Esophagus muscularis mucosa (tissue), 4 donors: Measurements from ENCODE around the gene PAQR7. TPM values are rescaled to one million over a fixed set of nuclear protein-coding genes. Genes with fewer than 3 reads are reported as not detected.

Experiments
- DNase-seq: peaks from one replicate; pipeline ENCODE4 v3.0.0-alpha.2; 2017; ENCODE audit errors: extremely low spot score
- H3K27ac ChIP-seq, 4 donors: fragments of 200-600 bp; sonication (generic); replicated peaks in 1 of 4; 1 replicate in 3 of 4; 2 replicates in 1 of 4; pipeline ENCODE4 v1.5.1; 2016 to 2019; ENCODE audit warnings: mild to moderate bottlenecking in 1 of 4
- H3K27me3 ChIP-seq, 4 donors: fragments of 200-600 bp; sonication (generic); one replicate each; pipeline versions ENCODE4 v1.5.1 to v1.6.0; 2016 to 2019
- H3K36me3 ChIP-seq, 4 donors: fragments of 200-600 bp; sonication (generic); one replicate each; pipeline ENCODE4 v1.5.1; 2016 to 2019
- H3K4me1 ChIP-seq, 4 donors: fragments of 200-600 bp; sonication (generic); one replicate each; pipeline ENCODE4 v1.5.1; 2016 to 2019
- H3K4me3 ChIP-seq, 4 donors: fragments of 200-600 bp; sonication (generic); 1 replicate in 2 of 4; 2 replicates in 2 of 4; pipeline ENCODE4 v1.5.1; 2016 to 2019; ENCODE audit warnings: mild to moderate bottlenecking in 4 of 4, moderate library complexity in 1 of 4
- H3K9me3 ChIP-seq, 4 donors: fragments of 200-600 bp; sonication (generic); 1 replicate in 3 of 4; 2 replicates in 1 of 4; pipeline ENCODE4 v1.5.1; 2016 to 2019
- EP300 ChIP-seq: sonication (generic); formaldehyde crosslinking; IDR thresholded peaks from one replicate; pipeline ENCODE4 v1.6.1; 2017; ENCODE audit warnings: antibody characterized with exemption
- POLR2A ChIP-seq: fragments of 450-650 bp; IDR thresholded peaks from one replicate; pipeline ENCODE4 v1.6.1; 2017; ENCODE audit warnings: antibody characterized with exemption, moderate library complexity, mild to moderate bottlenecking, low read depth
- POLR2AphosphoS5 ChIP-seq, 2 donors: sonication (generic); formaldehyde crosslinking; IDR thresholded peaks; one replicate each; pipeline ENCODE4 v1.6.1; 2017; ENCODE audit warnings: antibody characterized with exemption in 2 of 2
- WGBS: methylation state at CpG from one replicate; pipeline ENCODE4 v1.1.5; 2018; 5-methylcytosine and 5-hydroxymethylcytosine counted together
- intact Hi-C: fragments of 100-400 bp; cut with DNase I; formaldehyde crosslinking; loops from one replicate; pipeline ENCODE4 v1.15.1; 2023
- total RNA-seq, 4 donors: library from RNA; depleted of rRNA; stranded (reverse); fragments of >200 nt; gene quantifications; one replicate each; pipeline versions ENCODE4 v1.1.0 to v1.2.1, GENCODE V29; 2016
- TF ChIP-seq, protein P1 (sequence below), 3 experiments: fragments of 200-600 bp in 2 of 3; fragments of 450-650 bp in 1 of 3; sonication (generic) in 2 of 3; IDR thresholded peaks; one replicate each; pipeline ENCODE4 v1.5.1; 2017 to 2019; ENCODE audit warnings: antibody characterized with exemption in 3 of 3, mild to moderate bottlenecking in 2 of 3, moderate library complexity in 1 of 3

PAQR7 gene
- total RNA-seq, 4 donors from 2014 or later = 4.6 to 9.3 (median 8.0) TPM

DNA sequence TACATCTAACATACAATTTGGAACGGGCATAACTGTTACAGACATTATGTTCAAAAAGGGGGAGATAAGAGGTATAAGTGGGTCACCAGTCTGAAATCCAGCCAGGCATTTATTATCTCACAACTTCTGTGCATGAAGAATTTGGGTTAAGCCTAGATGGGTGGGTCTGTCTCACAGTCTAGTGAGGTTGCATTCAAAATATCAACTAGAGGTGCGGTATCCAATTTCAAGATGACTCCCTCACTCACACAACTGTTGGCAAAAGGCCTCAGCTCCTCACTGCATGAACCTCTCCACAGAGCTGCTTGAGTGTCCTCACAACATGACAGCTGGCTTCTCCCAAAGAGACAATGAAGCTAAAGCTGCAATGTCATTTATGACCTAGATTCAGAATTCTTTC lies 21.0 kb downstream of the PAQR7 start:
- TF ChIP-seq POLR2A (no peak), POLR2AphosphoS5 (IDR thresholded peaks at IDR 0.05) (no peak), EP300 (no peak)
- TF ChIP-seq, protein P1, sequence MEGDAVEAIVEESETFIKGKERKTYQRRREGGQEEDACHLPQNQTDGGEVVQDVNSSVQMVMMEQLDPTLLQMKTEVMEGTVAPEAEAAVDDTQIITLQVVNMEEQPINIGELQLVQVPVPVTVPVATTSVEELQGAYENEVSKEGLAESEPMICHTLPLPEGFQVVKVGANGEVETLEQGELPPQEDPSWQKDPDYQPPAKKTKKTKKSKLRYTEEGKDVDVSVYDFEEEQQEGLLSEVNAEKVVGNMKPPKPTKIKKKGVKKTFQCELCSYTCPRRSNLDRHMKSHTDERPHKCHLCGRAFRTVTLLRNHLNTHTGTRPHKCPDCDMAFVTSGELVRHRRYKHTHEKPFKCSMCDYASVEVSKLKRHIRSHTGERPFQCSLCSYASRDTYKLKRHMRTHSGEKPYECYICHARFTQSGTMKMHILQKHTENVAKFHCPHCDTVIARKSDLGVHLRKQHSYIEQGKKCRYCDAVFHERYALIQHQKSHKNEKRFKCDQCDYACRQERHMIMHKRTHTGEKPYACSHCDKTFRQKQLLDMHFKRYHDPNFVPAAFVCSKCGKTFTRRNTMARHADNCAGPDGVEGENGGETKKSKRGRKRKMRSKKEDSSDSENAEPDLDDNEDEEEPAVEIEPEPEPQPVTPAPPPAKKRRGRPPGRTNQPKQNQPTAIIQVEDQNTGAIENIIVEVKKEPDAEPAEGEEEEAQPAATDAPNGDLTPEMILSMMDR (IDR thresholded peaks at IDR 0.05) = no peak
- no peak overlapping the region for H3K27ac ChIP-seq
- no peaks in the 10 kb centered on the region for H3K9me3 ChIP-seq
- no peaks in the 10 kb centered on the region for H3K27me3 ChIP-seq
- intact Hi-C loops = no loop called here
- 93% methylated on average over 2 of the region's 2 CpGs for WGBS
- no peaks in the 10 kb centered on the region for H3K36me3 ChIP-seq
- peaks cover 8 to 9% (median 8%) of the 10 kb centered on the region in 4 donors for H3K4me1 ChIP-seq
- H3K4me3 ChIP-seq = no peak overlapping the region
- DNase-seq = no peak

DNA sequence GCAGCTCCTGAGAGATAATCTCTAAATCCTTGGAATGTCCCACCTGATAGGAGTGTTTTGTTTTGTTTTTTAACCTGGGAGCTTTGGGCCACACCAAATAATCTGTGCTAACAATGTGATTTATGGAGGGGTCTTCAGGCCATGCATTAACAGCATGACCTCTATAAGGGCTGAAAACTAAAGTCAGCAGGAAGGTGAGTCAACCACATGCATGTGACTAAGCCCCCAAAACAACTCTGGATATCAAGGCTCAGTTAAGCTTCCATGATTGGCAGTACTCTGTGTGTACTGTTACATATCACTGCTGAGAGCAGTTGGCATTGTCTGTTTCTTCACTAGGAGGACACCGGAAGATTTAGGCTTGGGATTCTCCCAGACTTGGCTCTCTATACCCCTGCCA lies 27.0 kb downstream of the PAQR7 start:
- 70% methylated on average over 1 of the region's 1 CpG for WGBS
- no peak overlapping the region for H3K27ac ChIP-seq
- H3K27me3 ChIP-seq = no peaks in the 10 kb centered on the region
- H3K4me1 ChIP-seq = no peaks in the 10 kb centered on the region
- no peak overlapping the region for H3K4me3 ChIP-seq
- H3K9me3 ChIP-seq = no peaks in the 10 kb centered on the region
- intact Hi-C loops = no loop called here
- DNase-seq = no peak
- TF ChIP-seq POLR2A (no peak), EP300 (no peak)
- H3K36me3 ChIP-seq = no peaks in the 10 kb centered on the region

DNA sequence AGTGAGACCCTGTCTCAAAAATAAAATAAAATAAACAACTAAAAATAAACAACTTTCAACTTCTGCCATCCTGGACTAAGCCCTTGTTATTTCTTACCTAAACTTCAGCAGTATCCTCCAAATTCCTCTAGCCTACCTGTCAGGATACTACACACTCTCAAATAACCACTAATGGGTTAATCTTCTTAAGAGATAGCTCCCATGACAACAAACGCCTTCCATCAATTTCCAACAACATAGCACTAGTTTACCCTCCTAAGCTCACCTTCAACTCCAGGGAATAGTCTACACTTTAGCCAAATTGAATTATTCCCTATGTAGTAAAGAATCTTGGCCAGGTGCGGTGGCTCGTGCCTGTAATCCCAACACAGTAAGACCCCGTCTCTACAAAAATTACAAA lies 27.6 kb downstream of the PAQR7 start:
- DNase-seq = no peak
- 69% methylated on average over 4 of the region's 4 CpGs for WGBS
- Histone ChIP-seq H3K27me3 (no peaks in the 10 kb centered on the region), H3K36me3 (no peaks in the 10 kb centered on the region), H3K4me1 (no peaks in the 10 kb centered on the region), H3K9me3 (no peaks in the 10 kb centered on the region), H3K27ac (no peak overlapping the region), H3K4me3 (no peak overlapping the region)
- intact Hi-C loops = no loop called here
- TF ChIP-seq POLR2A (no peak), EP300 (no peak), POLR2AphosphoS5 (IDR thresholded peaks at IDR 0.05) (no peak)
- TF ChIP-seq, protein P1 (IDR thresholded peaks at IDR 0.05) = no peak

DNA sequence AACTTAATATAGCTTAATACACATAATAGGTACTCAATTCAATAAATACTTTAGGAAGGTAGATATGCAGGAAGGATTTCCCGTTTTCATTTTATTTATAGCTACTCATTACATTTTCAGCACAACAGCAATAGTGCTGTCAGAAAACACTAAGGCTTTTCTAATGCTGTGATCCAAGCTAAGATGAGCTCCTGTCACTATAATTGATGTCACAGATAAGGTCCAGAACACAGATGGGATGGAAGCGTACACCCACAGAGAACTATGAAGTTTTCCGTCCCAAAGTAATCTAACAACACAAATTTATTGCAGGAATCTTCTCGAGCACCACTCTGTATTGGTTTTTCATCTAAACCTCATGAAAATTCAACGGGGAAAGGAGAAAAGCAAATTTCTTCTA lies 29.8 kb downstream of the PAQR7 start:
- H3K9me3 ChIP-seq = no peaks in the 10 kb centered on the region
- H3K4me3 ChIP-seq = no peak overlapping the region
- intact Hi-C loops = no loop called here
- H3K27me3 ChIP-seq = no peaks in the 10 kb centered on the region
- no peaks in the 10 kb centered on the region for H3K36me3 ChIP-seq
- H3K27ac ChIP-seq = no peak overlapping the region
- TF ChIP-seq, protein P1 (IDR thresholded peaks at IDR 0.05) = no peak
- TF ChIP-seq EP300 (no peak), POLR2AphosphoS5 (IDR thresholded peaks at IDR 0.05) (no peak), POLR2A (no peak)
- H3K4me1 ChIP-seq = peaks cover 0 to 4% (median 0%) of the 10 kb centered on the region in 4 donors
- 86% methylated on average over 5 of the region's 5 CpGs for WGBS
- DNase-seq = no peak

DNA sequence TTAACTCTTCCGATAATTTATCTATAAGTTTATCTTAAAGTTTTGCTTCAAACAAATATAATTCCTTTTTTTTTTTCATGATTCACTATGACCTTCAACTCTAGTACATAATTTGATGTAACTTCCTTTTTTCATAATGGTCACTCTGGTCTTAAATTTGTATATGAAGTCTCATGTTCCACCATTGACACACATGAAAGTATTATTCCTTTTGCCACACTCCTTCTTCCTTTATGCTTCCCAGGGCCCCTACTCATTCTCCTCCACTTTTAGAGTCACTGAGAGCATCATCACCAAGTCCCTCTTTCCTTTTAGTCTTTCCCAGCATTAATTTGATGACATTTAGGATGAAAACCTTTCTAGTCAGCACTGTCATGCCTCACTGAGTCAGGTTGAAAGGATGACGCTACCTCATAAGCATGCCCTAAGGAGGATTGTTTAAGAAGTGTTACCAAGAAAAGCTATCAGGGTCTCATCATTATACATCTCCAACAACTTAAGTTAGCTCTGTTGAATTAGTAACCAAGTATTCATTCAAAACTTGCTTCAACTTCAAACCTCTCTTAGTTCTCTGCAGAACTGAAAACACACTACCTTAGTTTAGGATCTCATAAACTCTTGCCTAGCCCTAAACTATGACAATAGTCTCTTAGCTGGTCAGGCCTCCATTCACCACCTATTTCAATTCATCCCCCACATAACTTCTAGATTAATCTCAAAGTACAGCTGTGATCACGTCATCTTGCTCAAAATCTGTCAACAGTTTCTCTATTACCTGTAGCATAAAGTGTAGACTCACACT lies 30.8 kb downstream of the PAQR7 start:
- H3K36me3 ChIP-seq = no peaks in the 10 kb centered on the region
- H3K9me3 ChIP-seq = no peaks in the 10 kb centered on the region
- peaks cover 0 to 4% (median 0%) of the 10 kb centered on the region in 4 donors for H3K4me1 ChIP-seq
- TF ChIP-seq, protein P1 (IDR thresholded peaks at IDR 0.05) = no peak
- no peak for TF ChIP-seq POLR2A
- no peak for DNase-seq
- no peak overlapping the region for H3K4me3 ChIP-seq
- WGBS = 91% methylated on average over 3 of the region's 3 CpGs
- intact Hi-C loops = no loop called here
- H3K27ac ChIP-seq = no peak overlapping the region
- no peaks in the 10 kb centered on the region for H3K27me3 ChIP-seq
